Effector CD4-positive, alpha-beta T cell (primary cell): ENCODE measurements around the gene CHST15.
"Not testable (repeated sequence)": the region's sequence is repeated elsewhere in the genome, so short reads cannot be mapped to it uniquely, and the experiment has no call there.

Source experiments
- DNase-seq: peaks from one replicate; pipeline ENCODE4 v3.0.0-alpha.2; 2020

CHST15 gene

GRCh38 chr10:124041675-124042445 is 51.5 kb downstream of the CHST15 start:
- DNase-seq, result no peak

- no peak for DNase-seq
Observed at GRCh38 chr10:124040451-124041188, 52.8 kb downstream of the CHST15 start.

- no peak for DNase-seq
Observed at GRCh38 chr10:124039483-124040013, 53.9 kb downstream of the CHST15 start.

GRCh38 chr10:124037784-124038183 is 55.6 kb downstream of the CHST15 start:
- no peak for DNase-seq

- no peak for DNase-seq
Observed at GRCh38 chr10:124037286-124037685, 56.1 kb downstream of the CHST15 start.

- no peak for DNase-seq
Observed at GRCh38 chr10:124036746-124037145, 56.7 kb downstream of the CHST15 start.

GRCh38 chr10:124035928-124036558 is 57.4 kb downstream of the CHST15 start:
- no peak for DNase-seq

- DNase-seq, result no peak
Observed at GRCh38 chr10:124035306-124035927, 58.0 kb downstream of the CHST15 start.

GRCh38 chr10:124034576-124035305 is 58.7 kb downstream of the CHST15 start:
- not testable (repeated sequence) for DNase-seq

GRCh38 chr10:124033887-124034218 is 59.5 kb downstream of the CHST15 start:
- no peak for DNase-seq

GRCh38 chr10:124032971-124033886 is 60.2 kb downstream of the CHST15 start:
- DNase-seq, result no peak

- DNase-seq, result no peak
Observed at GRCh38 chr10:124032087-124032935, 61.1 kb downstream of the CHST15 start.

GRCh38 chr10:124030492-124031110 is 62.8 kb downstream of the CHST15 start:
- no peak for DNase-seq

- no peak for DNase-seq
Observed at GRCh38 chr10:124030061-124030460, 63.3 kb downstream of the CHST15 start.

GRCh38 chr10:124029559-124029958 is 63.8 kb downstream of the CHST15 start:
- no peak for DNase-seq

GRCh38 chr10:124028700-124029480 is 64.5 kb downstream of the CHST15 start:
- DNase-seq, result no peak

- DNase-seq, result no peak
Observed at GRCh38 chr10:124027651-124028050, 65.7 kb downstream of the CHST15 start.

GRCh38 chr10:124027031-124027611 is 66.3 kb downstream of the CHST15 start:
- no peak for DNase-seq

- DNase-seq, result no peak
Observed at GRCh38 chr10:124026589-124026939, 66.8 kb downstream of the CHST15 start.
